Right ventricle myocardium inferior (tissue), 1 donor: ENCODE results near the gene SPATA17. TPM values are rescaled to one million over a fixed set of nuclear protein-coding genes. Genes with fewer than 3 reads are reported as not detected.
"Not testable (repeated sequence)": the region's sequence is repeated elsewhere in the genome, so short reads cannot be mapped to it uniquely, and the experiment has no call there.

Source experiments
- ATAC-seq: fragments of 200-7000 bp; cut with Tn5 transposase; one replicate; pipeline ENCODE4 v1.9.1; 2020; ENCODE audit warnings: mild to moderate bottlenecking, moderate library complexity
- DNase-seq: peaks from one replicate; pipeline ENCODE4 v3.0.0; 2021; ENCODE audit errors: missing footprints
- intact Hi-C: fragments of 100-400 bp; cut with DNase I; formaldehyde crosslinking; loops from one replicate; pipeline ENCODE4 v1.11.0; 2022
- total RNA-seq: library from RNA; stranded (reverse); fragmentation: NEBNext Ultra II Directional; extraction: Animal tissue kit (Norgen Biotek cat#: 25700); gene quantifications from one replicate; pipeline ENCODE4 v1.2.1, GENCODE V29; 2021
- donor health status: DM: no; HTN: yes; CAD: no; lungs with severe emphysema.

SPATA17 gene
- total RNA-seq, 1 donor from 2014 or later, result 1.1 TPM

DNA sequence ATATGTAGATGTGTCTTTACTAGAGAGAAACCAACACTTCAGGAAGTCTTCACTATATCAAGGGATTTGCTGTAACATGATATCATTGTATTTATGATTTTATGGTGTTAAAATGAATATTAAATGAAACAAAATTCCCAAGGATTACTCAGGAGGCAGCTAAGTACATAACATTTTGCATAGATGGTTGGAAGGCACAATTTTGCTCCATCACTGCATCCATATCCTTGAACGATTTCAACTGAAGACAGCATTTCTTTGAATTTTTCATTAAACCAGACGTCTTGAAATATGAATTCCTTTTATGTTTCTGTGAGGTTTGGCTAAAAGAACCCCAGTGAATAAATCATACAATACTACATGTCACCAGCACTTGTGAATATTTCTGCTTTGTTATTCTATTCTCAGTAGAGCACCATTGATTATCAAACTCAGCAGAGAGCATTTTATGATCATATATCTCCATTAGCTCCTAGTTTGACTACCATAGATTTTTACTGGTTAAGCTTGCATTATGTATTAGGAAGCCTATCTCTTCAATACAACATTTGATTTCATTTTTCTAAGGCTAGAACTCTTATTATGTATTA lies 37.3 kb downstream of the SPATA17 start:
- intact Hi-C loops, result no loop called here
- ATAC-seq (no peak), DNase-seq (no peak)

GRCh38 chr1:217673387-217673786 lies 42.2 kb downstream of the SPATA17 start:
- peak; percentile 48 for ATAC-seq
- intact Hi-C loops, result no loop called here
- no peak for DNase-seq

- no peak for ATAC-seq
- DNase-seq, result no peak
- intact Hi-C loops, result no loop called here
Observed at GRCh38 chr1:217674028-217674729, 43.0 kb downstream of the SPATA17 start.

DNA sequence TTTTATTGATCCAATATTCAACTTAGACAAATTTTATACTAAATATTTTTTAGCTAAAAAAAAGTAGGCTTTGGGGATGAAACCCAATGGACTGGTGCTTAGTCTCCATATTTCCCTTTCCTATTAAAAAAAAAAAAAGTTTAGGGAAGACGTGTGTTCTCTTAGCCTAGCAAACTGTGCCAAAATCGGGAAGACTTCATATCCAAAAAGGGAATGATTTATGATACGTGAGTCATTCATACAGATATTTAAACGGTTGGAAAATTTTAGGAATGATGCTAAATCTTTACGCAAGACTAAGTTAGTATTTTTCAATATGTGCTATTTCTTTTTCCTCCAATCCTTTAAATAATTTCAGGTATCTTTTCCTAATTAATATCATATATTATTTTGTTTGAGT lies 50.7 kb downstream of the SPATA17 start:
- DNase-seq (no peak), ATAC-seq (no peak)
- intact Hi-C loops, result no loop called here

DNA sequence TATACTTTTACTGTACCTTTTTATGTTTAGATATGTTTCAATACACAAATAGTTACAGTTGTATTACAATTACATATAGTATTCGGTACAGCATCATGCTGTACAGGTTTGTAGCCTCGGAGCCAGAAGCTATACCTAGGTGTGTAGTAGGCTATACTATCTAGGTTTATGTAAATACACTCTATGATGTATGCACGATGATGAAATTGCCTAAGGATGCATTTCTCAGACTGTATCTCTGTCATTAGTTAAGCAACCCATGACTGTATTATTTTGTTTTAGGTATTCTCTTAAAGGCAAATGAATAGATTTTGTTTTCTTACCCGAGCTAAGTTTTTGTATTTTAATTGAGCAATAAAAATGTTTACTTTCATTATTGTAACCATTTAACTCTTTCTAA lies 56.4 kb downstream of the SPATA17 start:
- ATAC-seq (no peak), DNase-seq (no peak)
- intact Hi-C loops, result no loop called here

- intact Hi-C loops, ATAC-seq, DNase-seq: not testable (repeated sequence)
Observed at GRCh38 chr1:217696140-217696539, 65.0 kb downstream of the SPATA17 start.

- intact Hi-C loops, result no loop called here
- DNase-seq, result no peak
- no peak for ATAC-seq
Observed at GRCh38 chr1:217703326-217703725, 72.2 kb downstream of the SPATA17 start.

GRCh38 chr1:217712925-217713597 lies 81.9 kb downstream of the SPATA17 start:
- DNase-seq, result no peak
- intact Hi-C loops, result no loop called here
- ATAC-seq, result no peak

DNA sequence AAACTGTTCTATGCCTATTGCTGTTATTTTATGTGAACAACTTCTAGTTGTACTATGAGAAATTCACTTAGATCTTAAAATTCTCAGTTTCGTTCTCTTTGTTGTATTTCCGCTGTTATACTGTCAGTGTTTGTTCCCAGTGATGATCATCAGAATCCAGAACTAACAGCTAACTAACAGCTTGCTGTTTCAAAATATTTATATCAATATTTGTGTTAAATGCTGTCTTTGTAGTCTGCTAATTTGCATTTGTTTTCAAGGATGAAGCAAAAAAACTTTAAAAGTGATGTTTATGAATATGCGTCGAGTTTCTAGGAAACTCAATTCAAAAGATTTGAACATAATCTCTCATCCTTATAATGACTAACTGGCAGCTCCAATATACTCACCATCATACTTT lies 84.5 kb downstream of the SPATA17 start:
- DNase-seq, result no peak
- intact Hi-C loops, result no loop called here
- no peak for ATAC-seq

- ATAC-seq (no peak), DNase-seq (no peak)
- intact Hi-C loops, result no loop called here
Observed at GRCh38 chr1:217717959-217718358, 86.8 kb downstream of the SPATA17 start.

- DNase-seq (no peak), ATAC-seq (no peak)
- intact Hi-C loops, result no loop called here
Observed at GRCh38 chr1:217718873-217719272, 87.7 kb downstream of the SPATA17 start.

DNA sequence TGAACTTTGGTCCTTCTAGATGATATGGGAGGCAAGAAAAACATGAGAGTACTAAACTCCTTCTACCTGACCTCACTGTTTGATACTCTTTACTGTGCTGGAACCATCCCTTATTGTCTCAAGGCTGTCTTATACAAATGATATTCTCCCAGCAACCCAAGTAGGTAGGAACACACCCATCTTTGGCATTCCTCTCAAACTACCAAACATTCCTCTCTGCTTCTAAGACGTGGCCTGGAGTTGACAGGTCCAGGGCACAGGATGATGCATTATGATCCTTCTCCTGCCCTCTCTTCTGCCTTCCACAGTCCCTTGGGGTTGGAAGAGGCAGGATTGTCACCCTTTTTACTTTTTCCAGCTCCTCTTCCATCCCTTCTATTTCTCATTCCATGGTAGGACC lies 90.5 kb downstream of the SPATA17 start:
- intact Hi-C loops, result no loop called here
- DNase-seq (no peak), ATAC-seq (no peak)

- DNase-seq (no peak), ATAC-seq (no peak)
- intact Hi-C loops, result no loop called here
Observed at GRCh38 chr1:217734973-217735372, 103.8 kb downstream of the SPATA17 start.

DNA sequence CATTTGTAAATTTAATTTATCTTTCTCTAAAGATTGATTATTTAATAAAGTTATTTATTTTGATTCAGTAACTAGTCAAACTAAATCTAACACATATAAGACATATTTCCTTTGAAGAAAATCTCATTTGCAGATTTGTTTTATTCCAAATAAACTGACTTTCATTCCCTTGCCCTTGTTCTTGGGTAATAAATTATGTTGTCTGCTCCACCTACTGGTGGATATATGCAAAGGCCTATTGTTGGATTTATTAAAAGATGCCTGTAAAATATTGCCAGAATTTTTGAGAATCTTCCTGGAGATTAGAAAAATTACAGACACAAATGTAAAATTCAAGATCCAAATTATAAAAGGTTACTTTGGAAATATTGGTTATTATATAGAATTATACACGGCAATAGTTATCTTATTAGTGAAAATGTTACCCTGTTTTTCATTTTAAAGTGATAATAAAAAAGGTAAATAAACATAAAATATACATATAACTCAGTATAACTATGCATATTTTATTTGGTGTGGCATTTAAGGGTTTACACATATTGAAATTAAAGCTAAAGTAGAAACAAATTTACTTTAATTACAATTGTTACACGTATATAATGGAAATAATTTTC lies 116.1 kb downstream of the SPATA17 start:
- ATAC-seq, result no peak
- intact Hi-C loops, result no loop called here
- DNase-seq, result no peak

GRCh38 chr1:217769768-217770167 lies 138.6 kb downstream of the SPATA17 start:
- DNase-seq (no peak), ATAC-seq (no peak)
- intact Hi-C loops, result no loop called here

DNA sequence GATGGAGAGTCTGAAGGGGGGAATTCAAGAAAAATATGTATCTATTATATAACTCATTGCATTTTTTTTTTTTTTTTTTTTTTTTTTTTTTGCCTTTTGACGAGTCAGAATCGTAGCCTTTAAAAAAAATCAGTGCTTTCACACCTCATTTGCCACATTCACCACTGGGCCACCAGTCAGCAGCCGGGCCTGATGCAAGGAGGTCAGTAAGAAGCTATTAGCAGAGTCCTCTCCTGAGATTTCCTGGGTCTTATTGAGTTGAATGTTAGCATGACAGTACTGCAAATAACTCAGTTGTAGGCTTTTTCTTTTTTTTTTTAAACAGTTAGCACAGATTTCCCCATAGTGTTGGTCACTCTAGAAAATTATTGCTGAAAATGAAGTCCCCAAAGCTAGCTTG lies 139.8 kb downstream of the SPATA17 start:
- DNase-seq, result no peak
- ATAC-seq, result no peak
- intact Hi-C loops, result no loop called here

DNA sequence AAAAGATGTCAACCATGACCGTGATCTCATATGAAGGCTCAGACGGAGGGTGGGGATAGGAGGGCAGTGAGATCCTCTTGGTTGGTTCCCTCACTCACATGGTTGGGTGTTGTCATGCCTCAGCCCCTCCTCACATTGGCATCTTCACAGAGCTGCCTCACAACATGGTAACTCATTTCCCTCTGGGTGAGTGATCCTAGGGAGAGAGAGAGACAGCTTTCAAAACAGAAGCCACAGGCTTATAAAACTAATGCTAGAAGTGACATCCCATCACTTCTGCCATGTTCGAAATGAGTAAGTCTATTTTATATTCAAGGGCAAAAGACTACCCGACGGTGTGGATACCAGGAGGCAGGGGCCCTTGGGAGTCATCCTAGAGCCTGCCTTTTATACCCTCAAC lies 145.5 kb downstream of the SPATA17 start:
- ATAC-seq (no peak), DNase-seq (no peak)
- intact Hi-C loops, result no loop called here

DNA sequence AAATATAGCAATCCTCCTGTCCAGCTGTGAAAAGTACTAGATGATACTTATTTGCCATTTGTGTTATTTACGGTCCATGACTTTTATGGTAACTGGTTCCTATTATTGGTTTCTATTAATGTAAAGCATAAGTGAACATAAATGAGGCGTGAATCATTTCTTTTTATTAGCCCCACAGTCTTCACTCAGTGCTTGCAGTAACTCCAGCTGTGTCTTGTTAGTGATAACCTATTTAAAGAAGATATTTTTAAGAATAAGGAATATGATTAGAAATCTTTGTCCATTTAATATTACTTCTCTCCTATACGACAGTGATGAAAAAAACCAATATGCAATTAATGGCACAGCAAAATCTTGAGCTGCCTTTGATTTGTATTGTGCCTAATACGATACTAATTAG lies 149.9 kb downstream of the SPATA17 start:
- intact Hi-C loops, result no loop called here
- no peak for ATAC-seq
- no peak for DNase-seq

DNA sequence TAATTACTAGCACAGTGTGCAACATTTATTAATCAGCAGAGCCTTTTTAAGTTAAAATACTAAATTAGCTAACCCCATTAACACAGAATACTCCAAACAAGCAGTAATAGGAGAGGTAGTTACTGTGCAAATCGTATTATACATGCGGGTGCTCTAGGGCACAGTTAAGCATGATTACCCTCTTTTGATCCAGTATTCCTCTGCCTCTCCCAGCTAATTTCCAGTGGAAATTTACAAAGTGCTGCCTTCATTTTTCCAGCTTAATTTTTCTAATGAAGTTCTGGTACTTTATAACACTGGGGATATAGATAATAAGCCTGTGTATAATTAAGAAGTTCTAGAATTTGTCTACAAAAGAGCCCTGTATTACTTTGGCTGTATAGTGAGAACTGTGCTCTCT lies 159.9 kb downstream of the SPATA17 start:
- no peak for ATAC-seq
- intact Hi-C loops, result no loop called here
- DNase-seq, result no peak

GRCh38 chr1:217805792-217806191 lies 174.6 kb downstream of the SPATA17 start:
- DNase-seq (no peak), ATAC-seq (no peak)
- intact Hi-C loops, result no loop called here
